D341Med (cell line): Measurements from ENCODE around the gene APEH.
A peak's percentile ranks its signal among the peaks of the same experiment; 100 is the strongest.

ENCODE experiments used
- DNase-seq: peaks from one replicate; pipeline ENCODE4 v3.0.0; 2012; ENCODE audit warnings: low spot score

The APEH gene

DNA sequence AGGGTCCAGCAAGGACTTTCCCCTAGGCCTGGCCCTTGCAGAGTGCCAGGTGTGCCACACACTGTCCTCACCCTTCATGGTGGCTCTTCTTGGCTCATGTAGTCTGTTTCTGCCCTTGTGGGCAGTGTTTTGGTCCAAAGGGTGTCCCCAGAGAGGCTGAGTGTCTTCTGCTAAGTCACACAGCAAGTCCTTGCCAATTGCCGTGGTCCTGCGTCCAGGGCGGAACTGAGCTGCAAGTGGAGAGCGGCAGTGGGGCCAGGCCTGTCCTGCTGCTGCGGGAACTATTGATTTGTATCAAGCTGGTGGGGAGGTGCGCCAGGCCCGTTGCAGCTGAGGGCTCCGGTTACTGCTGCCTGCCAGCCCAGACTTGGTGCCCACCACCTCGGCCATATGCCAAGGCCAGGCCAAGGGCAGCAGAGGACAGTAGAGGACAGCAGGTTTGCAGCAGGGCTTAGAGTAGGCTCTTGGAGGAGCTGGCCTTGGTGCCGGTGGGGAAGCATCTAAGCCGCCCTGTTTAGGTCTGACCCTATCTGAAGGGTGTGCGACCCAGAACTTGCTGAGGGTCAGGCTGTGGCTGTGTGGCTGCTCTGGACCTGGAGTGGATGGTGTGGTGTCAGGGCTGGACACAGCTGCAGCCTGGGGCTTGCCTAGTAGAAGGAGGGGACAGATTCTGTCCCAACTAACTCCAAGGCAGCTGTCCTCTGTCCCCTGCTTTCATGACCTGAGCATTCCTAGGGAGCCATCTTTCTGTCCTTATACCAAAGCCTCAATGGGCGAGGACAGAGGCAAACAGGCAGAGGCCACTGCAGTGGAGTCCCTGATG, 40.8 kb downstream of the APEH start:
- DNase-seq, result no peak

- DNase-seq, result no peak
Observed at GRCh38 chr3:49715611-49716121, 41.5 kb downstream of the APEH start.

DNA sequence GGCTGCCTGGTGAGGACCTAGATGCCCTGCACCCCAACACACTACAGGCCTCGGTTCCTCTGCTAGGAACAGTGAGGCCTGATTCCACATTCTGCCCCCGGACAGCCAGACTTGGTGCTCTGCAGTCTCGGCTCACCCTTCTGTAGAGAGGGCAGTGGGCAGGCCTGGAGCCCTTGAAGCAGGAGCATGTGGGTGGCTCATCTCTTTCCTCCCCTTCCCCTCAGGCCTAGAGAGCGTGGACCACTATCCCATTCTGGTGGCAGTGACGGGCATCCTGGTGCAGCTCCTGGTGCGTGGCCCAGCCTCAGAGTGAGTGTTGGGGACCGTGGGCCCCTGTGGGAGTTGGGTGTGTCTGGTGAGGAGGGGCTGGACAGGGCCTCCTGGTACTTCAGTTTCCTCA, 42.0 kb downstream of the APEH start:
- peak; percentile 16 for DNase-seq

GRCh38 chr3:49716691-49717210, 42.6 kb downstream of the APEH start:
- peak; percentile 18 for DNase-seq

DNA sequence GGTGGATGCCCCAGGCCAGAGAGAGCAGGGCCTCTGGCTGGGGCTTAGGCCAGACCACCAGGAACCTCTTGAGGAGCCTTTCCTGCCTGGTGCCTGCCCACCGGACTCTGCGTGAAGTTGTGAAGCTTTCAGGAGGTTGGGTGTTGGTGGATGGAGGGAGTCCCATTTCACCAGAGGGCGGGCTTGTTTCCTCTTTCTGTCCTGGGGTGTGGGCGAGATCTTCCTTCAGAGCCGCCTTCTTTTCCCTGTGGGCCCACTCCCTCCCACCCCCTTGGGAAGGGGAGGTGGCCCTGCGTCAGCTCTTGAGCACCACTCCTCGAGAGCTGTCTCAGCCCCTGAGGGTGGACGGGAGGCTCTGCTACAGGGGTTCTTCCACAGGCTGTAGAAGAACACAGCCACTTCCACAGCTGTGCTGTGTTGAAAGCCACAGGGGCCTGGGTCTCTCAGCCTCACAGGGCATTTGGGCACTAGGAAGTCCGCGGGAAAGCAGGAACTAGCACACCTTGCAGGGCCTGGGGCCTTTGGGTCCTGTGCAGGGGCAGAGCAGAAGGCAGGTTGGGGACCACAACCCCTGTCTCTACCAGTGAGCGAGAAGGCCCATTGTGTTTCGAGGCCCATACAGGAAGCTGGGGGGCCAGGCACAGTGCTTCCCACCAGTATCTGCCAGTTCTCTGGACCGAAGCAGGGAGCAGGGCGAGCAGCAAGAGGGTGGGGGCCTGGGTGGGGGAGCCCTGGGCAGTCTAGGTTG, 43.2 kb downstream of the APEH start:
- DNase-seq, result peak; percentile 11

- DNase-seq, result peak; percentile 37
Observed at GRCh38 chr3:49717959-49718857, 44.1 kb downstream of the APEH start.

DNA sequence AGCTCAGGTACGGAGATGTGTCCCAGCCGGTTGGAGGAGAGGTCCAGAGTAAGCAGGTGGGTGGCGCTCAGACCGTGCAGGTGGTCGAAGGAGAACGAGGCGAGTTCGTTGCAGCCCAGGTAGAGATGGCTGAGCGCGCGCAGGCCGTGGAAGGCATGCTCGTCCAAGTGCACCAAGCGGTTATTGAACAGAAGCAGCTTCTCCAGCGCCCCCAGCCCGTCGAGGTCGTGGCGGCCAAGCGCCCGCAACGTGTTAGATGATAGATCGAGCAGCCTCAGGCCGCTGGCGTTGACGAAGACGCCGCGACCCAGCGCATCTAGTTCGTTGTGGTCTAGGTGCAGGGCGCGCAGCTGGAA, 44.7 kb downstream of the APEH start:
- no peak for DNase-seq

- peak; percentile 97 for DNase-seq
Observed at GRCh38 chr3:49719214-49719884, 45.2 kb downstream of the APEH start, which contains the start of gene AMIGO3. TSS of gene AMIGO3 (minus strand) at chr3:49719684. CDS start at chr3:49719465, 219 bp downstream.

DNA sequence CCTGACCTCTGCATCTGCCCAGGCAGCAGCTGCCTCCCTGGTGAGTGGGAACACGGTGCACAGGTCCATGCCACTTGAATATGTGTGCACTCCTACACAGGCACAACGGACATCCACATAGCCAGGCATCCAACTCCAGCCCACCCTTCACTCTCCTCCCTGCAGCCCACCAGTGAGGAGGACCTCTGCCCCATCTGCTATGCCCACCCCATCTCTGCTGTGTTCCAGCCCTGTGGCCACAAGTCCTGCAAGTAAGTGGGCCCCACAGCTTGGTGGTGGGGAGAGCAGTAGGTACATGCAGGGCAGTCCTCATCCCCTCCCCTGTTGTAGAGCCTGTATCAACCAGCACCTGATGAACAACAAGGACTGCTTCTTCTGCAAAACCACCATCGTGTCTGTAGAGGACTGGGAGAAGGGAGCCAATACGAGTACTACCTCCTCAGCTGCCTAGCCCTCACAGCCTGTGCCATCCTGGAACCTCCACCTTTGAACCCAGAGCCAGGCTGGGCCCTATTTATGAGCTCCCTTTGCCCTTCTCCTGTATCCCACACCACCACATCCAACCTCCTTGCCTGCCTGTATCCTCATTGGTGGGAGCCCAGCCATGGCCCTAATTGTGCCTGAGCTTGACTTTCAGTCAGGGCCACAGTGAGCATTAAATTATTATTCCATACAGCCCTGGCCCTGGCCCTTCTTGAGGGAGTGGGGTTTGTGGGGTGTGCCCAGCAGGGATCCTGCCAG, 46.9 kb downstream of the APEH start:
- peak; percentile 13 for DNase-seq

GRCh38 chr3:49721596-49721895, 47.4 kb downstream of the APEH start:
- peak; percentile 6 for DNase-seq

- peak; percentile 15 for DNase-seq
Observed at GRCh38 chr3:49721896-49722781, 48.0 kb downstream of the APEH start.

- DNase-seq, result peak; percentile 15
Observed at GRCh38 chr3:49722896-49723295, 48.7 kb downstream of the APEH start.

- DNase-seq, result peak; percentile 56
Observed at GRCh38 chr3:49723296-49723627, 49.1 kb downstream of the APEH start.

DNA sequence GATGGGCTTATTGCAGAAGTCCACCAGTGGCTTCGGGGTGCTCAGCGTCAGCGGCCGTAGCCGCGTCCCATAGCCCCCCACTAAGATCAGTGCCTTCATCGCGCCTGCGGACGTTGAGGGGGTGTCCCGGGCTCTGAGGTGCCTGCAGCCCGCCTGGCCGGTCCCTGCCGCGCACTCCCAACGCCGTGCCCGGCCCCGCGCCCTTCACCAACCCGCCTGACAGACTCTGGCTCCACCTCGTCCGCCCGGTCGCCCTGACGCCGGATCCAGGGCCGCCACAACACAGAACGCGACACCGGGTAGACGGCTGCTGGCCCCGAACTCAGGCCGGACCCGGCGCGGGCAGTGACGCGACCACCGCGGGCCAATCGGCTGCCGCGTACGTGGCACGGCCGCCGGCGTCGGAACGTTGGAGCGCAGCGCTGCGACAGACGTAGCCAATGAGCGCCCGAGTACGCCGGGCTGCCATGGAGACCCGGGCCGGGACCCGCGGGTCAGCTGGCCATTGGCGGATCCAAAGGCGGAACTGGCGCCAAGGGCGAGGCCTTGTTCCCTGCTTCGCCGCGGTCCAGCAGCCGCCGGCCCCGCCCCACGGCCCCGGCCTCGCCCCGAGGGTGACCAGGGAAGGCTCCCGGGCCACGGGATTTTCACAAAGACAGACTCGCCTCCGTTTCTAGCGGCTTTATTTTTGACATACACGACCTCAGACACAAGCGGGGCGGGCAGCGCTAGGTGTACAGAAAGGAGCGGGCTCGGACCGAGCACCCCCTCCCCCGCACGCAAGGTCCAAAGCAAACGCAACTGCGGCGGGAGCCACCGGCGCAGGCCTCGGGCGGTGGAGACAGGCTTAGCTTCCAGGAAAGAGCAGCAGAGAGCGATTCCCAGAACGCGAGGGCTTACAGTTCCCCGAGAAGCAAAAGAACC, 49.7 kb downstream of the APEH start, which contains the start of gene GMPPB:
GMPPB (minus strand) TSS at position 324 of the 924 bp plus-strand sequence; CDS start at position 99, 225 bp downstream.
- peak; percentile 98 for DNase-seq

DNA sequence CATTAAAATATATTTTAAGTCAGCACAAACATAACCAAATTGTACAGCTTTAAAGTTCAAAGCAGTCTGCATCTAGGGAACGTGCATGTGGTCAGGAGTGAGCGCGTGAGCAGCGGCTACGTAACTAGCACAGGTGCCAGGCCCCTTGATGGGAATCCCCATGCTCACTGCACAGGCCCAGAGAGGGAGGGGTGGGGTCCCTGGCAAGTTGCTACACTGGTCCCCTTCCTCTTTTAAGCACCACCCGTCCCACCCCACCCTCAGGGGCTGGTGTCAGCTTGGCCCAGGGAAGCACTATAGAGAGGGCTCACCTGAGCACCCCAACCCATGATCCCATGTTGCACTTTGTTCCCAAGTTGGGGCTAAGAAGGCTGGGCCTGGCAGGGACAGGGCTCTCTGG, 50.4 kb downstream of the APEH start:
- peak; percentile 47 for DNase-seq

DNA sequence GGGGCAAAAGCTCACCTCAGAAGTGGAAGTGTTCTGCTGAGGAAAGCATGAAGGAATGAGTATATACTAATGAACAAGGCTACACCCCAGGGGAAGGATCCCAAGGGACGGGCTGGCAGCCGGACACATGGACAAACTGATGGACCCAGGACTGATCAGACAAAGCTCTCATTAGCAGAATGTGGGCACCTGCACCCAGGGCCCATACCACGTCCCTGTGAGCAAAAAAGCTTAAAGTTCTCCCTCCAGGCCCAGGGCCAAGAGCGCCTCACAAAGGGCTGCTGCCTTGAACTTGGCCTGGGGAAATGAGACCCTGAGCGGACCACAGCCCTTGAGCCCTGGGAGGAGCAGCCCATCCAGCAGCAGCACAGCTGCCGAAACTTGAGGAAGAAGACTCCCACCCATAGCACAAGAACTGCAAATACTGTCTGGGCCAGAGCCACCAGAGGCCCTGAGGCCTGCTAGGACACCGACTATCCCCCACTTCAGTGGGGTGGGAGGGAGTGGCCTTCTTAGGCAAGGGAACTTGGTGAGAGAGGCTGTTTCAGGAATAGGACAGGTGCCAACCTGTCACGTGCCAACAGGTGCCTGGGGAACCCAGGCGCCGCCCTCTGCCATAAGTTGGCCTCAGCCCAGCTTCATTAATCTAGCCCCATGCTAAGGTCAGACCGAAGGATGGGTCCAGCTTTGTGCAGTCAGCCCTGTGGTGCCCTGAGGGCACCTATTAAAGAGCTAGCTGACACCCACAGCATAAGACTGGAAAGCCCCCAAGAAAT, 51.9 kb downstream of the APEH start:
- DNase-seq, result peak; percentile 23

DNA sequence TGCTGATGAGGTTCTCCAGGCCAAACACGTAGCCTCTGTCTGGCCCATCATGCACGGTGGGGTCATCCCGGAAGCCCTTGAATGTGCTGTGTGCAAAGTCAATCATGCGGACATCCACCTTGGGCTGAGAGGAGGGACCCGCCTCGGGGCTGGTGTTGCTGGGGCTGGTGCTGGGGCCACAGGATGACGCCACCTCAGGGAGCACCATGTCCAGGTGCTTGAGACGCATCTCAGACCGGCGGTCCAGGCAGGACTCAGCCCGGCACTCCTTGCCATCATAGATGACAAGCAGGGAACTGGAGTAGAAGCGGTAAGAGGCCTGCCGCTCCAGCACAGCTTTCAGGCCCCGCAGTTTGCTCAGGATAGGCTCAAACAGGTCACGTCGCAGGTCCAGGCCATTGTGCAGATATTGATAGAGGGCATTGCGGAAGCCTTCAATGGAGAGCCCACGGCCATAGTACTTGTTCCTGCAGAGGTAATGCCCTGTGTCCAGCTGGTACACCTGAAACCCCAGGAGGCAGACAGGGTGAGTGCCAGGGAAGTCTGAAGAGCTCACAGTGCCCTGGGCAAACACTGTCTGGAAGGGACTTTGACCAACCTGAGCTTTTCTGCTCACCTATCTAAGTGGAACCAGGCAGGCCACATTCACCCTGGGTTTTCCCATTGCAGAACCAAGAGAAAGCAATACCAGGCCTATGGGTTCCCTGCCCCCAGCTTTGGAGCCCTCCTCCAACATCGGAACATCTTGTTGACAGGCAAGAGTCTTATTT, 53.2 kb downstream of the APEH start:
- peak; percentile 15 for DNase-seq
